Brain microvascular endothelial cell (primary cell): ENCODE measurements around the gene MAGED4B.

Experiments
- DNase-seq: peaks from one replicate; pipeline ENCODE4 v3.0.0-alpha.2; 2020
- H3K27ac ChIP-seq: fragments of 250-450 bp; sonication (Bioruptor Pico); 2 replicates; pipeline ENCODE4 v1.5.1; 2020; ENCODE audit warnings: mild to moderate bottlenecking, moderate library complexity
- H3K27me3 ChIP-seq: fragments of 250-450 bp; sonication (Bioruptor Pico); replicated peaks from 2 replicates; pipeline ENCODE4 v1.5.1; 2020; ENCODE audit warnings: mild to moderate bottlenecking
- H3K36me3 ChIP-seq: fragments of 250-450 bp; sonication (Bioruptor Pico); replicated peaks from 2 replicates; pipeline ENCODE4 v1.5.1; 2020; ENCODE audit warnings: mild to moderate bottlenecking
- H3K4me3 ChIP-seq: 2 replicates; pipeline ENCODE4 v1.5.1; 2011; ENCODE audit warnings: low read depth, mild to moderate bottlenecking, control low read depth, low read length, moderate library complexity
- CTCF ChIP-seq: IDR thresholded peaks from 2 replicates; pipeline ENCODE4 v1.5.1; 2011; ENCODE audit warnings: low read depth, mild to moderate bottlenecking, moderate library complexity, low read length, control low read depth, inconsistent platforms; ENCODE audit errors: missing control alignments
- in situ Hi-C: cut with HindIII; loops from 2 replicates; pipeline ENCODE4 v1.10.0; 2017; ENCODE audit warnings: low sequenced_read_pairs, low pct_ligation_motif_present

The MAGED4B gene

GRCh38 chrX:52031371-52031770, 37.6 kb downstream of the MAGED4B start:
- H3K4me3 ChIP-seq = no peak overlapping the region
- TF ChIP-seq CTCF = no peak
- in situ Hi-C loops = no loop called here
- no peak overlapping the region for H3K27ac ChIP-seq
- H3K27me3 ChIP-seq = no peaks in the 10 kb centered on the region
- H3K36me3 ChIP-seq = no peaks in the 10 kb centered on the region
- no peak for DNase-seq

GRCh38 chrX:52015794-52016193, 53.2 kb downstream of the MAGED4B start:
- TF ChIP-seq CTCF = no peak
- no peak overlapping the region for H3K4me3 ChIP-seq
- H3K36me3 ChIP-seq = no peaks in the 10 kb centered on the region
- DNase-seq = no peak
- H3K27ac ChIP-seq = no peak overlapping the region
- in situ Hi-C loops = no loop called here
- no peaks in the 10 kb centered on the region for H3K27me3 ChIP-seq
